IPS-NIHi11 (cell line): ENCODE data around the gene KRTAP13-1.

Experiments used
- DNase-seq: peaks from one replicate; pipeline ENCODE4 v3.0.0; 2012; ENCODE audit warnings: mixed read lengths, low spot score

The KRTAP13-1 gene, protein sequence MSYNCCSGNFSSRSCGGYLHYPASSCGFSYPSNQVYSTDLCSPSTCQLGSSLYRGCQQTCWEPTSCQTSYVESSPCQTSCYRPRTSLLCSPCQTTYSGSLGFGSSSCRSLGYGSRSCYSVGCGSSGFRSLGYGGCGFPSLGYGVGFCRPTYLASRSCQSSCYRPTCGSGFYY

DNA sequence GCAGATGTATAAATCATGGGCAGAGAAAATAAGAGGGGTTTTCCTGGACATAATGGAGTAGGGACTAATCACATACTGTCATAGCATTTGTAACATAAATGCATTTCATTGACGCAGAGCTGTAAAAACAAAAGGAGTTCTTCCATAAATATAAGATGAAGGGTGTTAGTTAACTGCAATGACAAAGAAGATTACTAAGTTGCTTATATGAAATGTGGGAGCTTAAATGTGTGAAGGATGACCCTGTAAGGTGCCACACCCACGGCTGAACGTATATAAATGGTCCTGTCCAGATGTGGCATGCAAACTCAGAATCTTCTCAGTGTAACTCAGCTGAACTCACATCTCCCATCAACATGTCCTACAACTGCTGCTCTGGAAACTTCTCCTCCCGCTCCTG lies at the start of gene KRTAP13-1:
KRTAP13-1 (plus strand) TSS at position 301 of the 400 bp plus-strand sequence; CDS start at position 357, 56 bp downstream.
- no peak for DNase-seq

DNA sequence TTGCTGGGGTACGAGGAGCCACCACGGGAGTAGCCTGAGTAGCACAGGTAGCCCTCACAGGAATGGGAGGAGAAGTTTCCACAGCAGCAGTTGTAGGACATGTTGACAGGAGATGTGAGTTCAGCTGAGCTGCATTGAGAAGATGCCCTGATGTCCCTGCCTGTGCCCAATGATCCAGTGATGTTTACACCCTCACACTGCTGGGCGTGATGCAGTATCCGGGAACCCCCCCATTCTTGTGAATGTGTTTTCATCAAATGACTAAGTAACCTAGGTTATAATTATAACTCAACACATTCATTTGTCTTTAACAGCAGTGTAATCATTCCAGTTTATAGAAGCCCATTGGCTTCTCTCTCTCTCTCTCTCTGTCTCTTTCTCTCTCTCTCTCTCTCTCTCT lies 47.3 kb upstream of the KRTAP13-1 start, which contains the start of gene KRTAP23-1:
KRTAP23-1 (minus strand) TSS at position 101 of the 400 bp plus-strand sequence; CDS start at position 101, 0 bp downstream.
- no peak for DNase-seq

GRCh38 chr21:30349572-30349971 lies 46.3 kb upstream of the KRTAP13-1 start:
- no peak for DNase-seq

GRCh38 chr21:30351534-30351933 lies 44.3 kb upstream of the KRTAP13-1 start:
- DNase-seq, result no peak

GRCh38 chr21:30354308-30355005 lies 41.4 kb upstream of the KRTAP13-1 start:
- DNase-seq, result no peak

- DNase-seq, result no peak
Measured at GRCh38 chr21:30355906-30356305, 39.9 kb upstream of the KRTAP13-1 start.

- DNase-seq, result no peak
Measured at GRCh38 chr21:30372139-30372770, 23.6 kb upstream of the KRTAP13-1 start, which contains the start of gene KRTAP13-2. KRTAP13-2 (minus strand) TSS chr21:30372271; CDS start chr21:30372213, 58 bp downstream.

GRCh38 chr21:30382201-30382600 lies 13.6 kb upstream of the KRTAP13-1 start:
- no peak for DNase-seq

GRCh38 chr21:30391492-30392025 lies 4.3 kb upstream of the KRTAP13-1 start:
- DNase-seq, result no peak

- DNase-seq, result peak; percentile 75
Measured at GRCh38 chr21:30408782-30409494, 13.1 kb downstream of the KRTAP13-1 start.

DNA sequence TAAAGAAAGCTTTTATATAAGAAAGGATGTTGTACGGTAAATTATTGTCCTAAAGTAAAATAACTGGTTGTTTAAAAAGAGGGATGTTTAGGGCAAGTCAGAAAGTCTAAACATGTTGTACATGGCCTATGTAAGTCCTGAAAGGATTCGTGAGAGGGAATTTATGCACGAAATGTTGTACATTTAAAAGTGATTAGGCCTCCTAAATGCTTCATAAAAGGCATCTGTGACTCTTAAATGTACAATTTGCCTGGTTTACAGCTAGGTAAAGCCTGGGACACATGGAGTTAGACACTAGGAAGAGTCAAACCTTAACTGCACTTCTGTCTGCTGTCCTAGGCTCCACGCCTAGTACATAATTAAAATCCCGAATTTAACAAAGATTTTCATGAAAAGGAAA lies 20.2 kb downstream of the KRTAP13-1 start:
- no peak for DNase-seq

GRCh38 chr21:30425826-30426225 lies 30.0 kb downstream of the KRTAP13-1 start, which contains the start of gene KRTAP13-3:
KRTAP13-3 (minus strand) TSS chr21:30425926; CDS start chr21:30425912, 14 bp downstream.
- no peak for DNase-seq

DNA sequence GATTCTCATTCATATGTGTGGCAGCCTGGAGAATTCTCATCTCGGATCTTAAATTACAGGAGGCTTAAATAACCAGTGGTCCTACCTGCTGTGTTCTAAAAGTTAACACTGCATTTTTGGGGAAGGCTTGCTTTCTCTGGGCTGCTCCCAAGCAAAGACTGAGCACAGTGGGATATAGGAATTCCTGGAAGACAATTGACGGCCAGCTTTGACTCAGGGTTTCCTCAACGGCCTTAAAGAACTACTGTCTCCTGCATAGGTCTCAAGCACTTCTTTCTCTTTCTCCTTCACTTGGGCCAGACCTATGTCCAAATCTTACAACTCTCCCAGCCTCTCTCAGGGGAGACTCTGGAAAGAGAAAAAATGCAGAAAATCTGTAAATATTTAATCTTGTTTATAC lies 30.9 kb downstream of the KRTAP13-1 start:
- peak; percentile 20 for DNase-seq

- no peak for DNase-seq
Measured at GRCh38 chr21:30430170-30430655, 34.4 kb downstream of the KRTAP13-1 start, which contains the start of gene KRTAP13-4. KRTAP13-4 (plus strand) TSS chr21:30430220; CDS start chr21:30430276, 56 bp downstream.

- peak; percentile 40 for DNase-seq
Measured at GRCh38 chr21:30434033-30434631, 38.3 kb downstream of the KRTAP13-1 start.

DNA sequence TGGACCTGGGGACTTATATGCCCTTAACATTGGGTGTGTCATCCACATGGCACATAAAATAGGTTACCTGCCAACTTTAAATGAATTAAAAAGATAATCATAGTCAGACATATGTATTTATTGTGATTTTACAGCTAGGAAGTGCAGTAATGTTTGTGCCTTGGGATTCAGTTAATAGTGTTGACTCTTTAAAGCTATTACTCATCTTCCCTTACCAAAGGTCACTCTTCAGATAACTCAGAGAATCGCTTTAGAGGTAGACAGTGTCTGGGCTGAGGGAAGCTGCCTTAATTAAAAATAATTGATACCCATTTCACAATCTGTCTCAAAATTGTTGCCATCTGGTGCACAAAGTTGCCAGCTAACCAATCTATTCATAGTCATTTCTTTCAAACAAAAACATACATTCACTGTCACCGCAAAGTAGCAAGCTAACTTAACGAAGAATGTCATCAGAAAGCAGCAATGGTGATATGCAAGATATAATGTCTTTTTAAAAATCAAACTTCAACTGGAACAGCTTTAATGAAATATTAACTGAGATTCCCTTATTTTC lies 41.3 kb downstream of the KRTAP13-1 start:
- no peak for DNase-seq

DNA sequence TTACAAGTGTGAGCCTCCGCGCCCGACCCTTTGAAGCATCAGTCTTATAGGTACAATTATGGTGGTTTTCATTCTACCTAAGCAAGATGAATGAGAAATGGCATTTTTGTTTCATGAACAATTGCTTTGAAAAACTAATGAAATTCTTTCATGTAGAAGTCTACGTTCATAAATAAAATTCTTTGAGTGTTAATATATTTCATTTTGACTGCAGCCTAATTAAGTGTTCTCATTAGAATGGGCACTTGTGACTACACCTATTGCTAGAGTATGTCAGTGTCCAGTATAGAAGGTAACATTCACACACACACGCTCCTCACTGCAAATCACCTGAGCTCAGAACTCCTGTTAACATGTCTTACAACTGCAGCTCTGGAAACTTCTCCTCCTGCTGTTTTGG lies 44.1 kb downstream of the KRTAP13-1 start, which contains the start of gene KRTAP15-1:
KRTAP15-1 (plus strand) TSS at position 301 of the 400 bp plus-strand sequence; CDS start at position 354, 53 bp downstream.
- no peak for DNase-seq

- no peak for DNase-seq
Measured at GRCh38 chr21:30443226-30443625, 47.4 kb downstream of the KRTAP13-1 start.

GRCh38 chr21:30444204-30444603 lies 48.4 kb downstream of the KRTAP13-1 start:
- DNase-seq, result no peak
